Heart left ventricle (tissue), 16 donors: ENCODE data around the gene LSM4. TPM values are rescaled to one million over a fixed set of nuclear protein-coding genes. Genes with fewer than 3 reads are reported as not detected.
"Not testable (repeated sequence)": the region's sequence is repeated elsewhere in the genome, so short reads cannot be mapped to it uniquely, and the experiment has no call there.

Experiments
- ATAC-seq, 4 donors: fragments of 200-7000 bp; cut with Tn5 transposase; one replicate each; pipeline ENCODE4 v1.9.1; 2020 to 2022; ENCODE audit warnings: moderate library complexity in 4 of 4, mild to moderate bottlenecking in 3 of 4, moderate number of reproducible peaks in 1 of 4
- DNase-seq, 5 donors: peaks; one replicate each; pipeline ENCODE4 v3.0.0-alpha.2; 2020
- H3K27ac ChIP-seq, 12 donors: fragments of 200-600 bp; sonication (generic) in 4 of 12; one replicate each; pipeline versions ENCODE4 v1.5.0 to v1.8.0; 2016 to 2022; ENCODE audit warnings: mild to moderate bottlenecking in 2 of 12
- H3K27me3 ChIP-seq, 9 donors: fragments of 200-600 bp; sonication (generic) in 2 of 9; one replicate each; pipeline versions ENCODE4 v1.5.1 to v1.8.0; 2016 to 2022; ENCODE audit warnings: mild to moderate bottlenecking in 3 of 9
- H3K36me3 ChIP-seq, 9 donors: fragments of 200-600 bp; sonication (generic) in 2 of 9; one replicate each; pipeline versions ENCODE4 v1.5.0 to v1.8.0; 2018 to 2022; ENCODE audit warnings: mild to moderate bottlenecking in 2 of 9
- H3K4me1 ChIP-seq, 12 donors: fragments of 200-600 bp; sonication (generic) in 4 of 12; one replicate each; pipeline versions ENCODE4 v1.5.0 to v1.8.0; 2016 to 2022; ENCODE audit warnings: mild to moderate bottlenecking in 3 of 12
- H3K4me3 ChIP-seq, 12 donors: fragments of 200-600 bp; sonication (generic) in 4 of 12; one replicate each; pipeline versions ENCODE4 v1.5.0 to v1.8.0; 2017 to 2022; ENCODE audit warnings: mild to moderate bottlenecking in 9 of 12, moderate library complexity in 4 of 12
- H3K9me3 ChIP-seq, 12 donors: fragments of 200-600 bp; sonication (generic) in 4 of 12; one replicate each; pipeline versions ENCODE4 v1.5.0 to v1.8.0; 2016 to 2022; ENCODE audit warnings: mild to moderate bottlenecking in 1 of 12
- POLR2A ChIP-seq, 2 donors: fragments of 450-650 bp; IDR thresholded peaks; one replicate each; pipeline ENCODE4 v1.6.1; 2017; ENCODE audit warnings: antibody characterized with exemption in 2 of 2, mild to moderate bottlenecking in 2 of 2, moderate library complexity in 2 of 2
- WGBS, 4 donors: extraction: QIAGEN DNeasy Blood & Tissue Kit in 2 of 4; methylation state at CpG; one replicate each; pipeline versions ENCODE4 v1.1.5 to v1.1.7; 2013 to 2018; 5-methylcytosine and 5-hydroxymethylcytosine counted together
- intact Hi-C, 10 donors: fragments of 100-400 bp; cut with DNase I; formaldehyde crosslinking; loops; one replicate each; pipeline versions ENCODE4 v1.11.1 to v1.14.2; 2022
- polyA plus RNA-seq, 2 donors: library from polyadenylated mRNA; stranded (reverse); fragments of 200-250 nt; gene quantifications; one replicate each; pipeline ENCODE4 v1.2.3, GENCODE V29; 2013
- total RNA-seq, 9 donors: library from RNA; depleted of rRNA in 2 of 9; stranded (reverse); fragments of >200 nt in 2 of 9; fragmentation: NEBNext Ultra II Directional in 3 of 9; extraction: Animal tissue kit (Norgen Biotek cat#: 25700) in 3 of 9; gene quantifications; one replicate each; pipeline versions ENCODE4 v1.1.0 to v1.2.4, GENCODE V29; 2016 to 2023
- TF ChIP-seq, protein P1 (sequence below), 12 donors: fragments of 200-600 bp; sonication (generic) in 4 of 12; IDR thresholded peaks; one replicate each; pipeline versions ENCODE4 v1.5.0 to v1.8.0; 2018 to 2022; ENCODE audit warnings: antibody characterized with exemption in 12 of 12, mild to moderate bottlenecking in 5 of 12
- donor health status: ischemic (EF 13 %, LVEDD 7.1; RV severe dilation, severe dysfunction).
- donor health status: healthy with polysubstance abuse.
- donor health status: DM: no; HTN: yes; CAD: no.
- donor health status: DM: no; HTN: no; CAD: no.
- donor health status: ischemic (EF 25% LVEDD 6.9; RV normal size, moderate dysfunction).
- donor health status: ischemic (EF 25% LVEDD 5.7; RV mildly dilated, moderate dysfunction).
- donor health status: healthy.
- donor health status: DM: yes; HTN: yes; CAD: no.
- donor health status: ischemic (EF 35%, LVEDD 5.7; RV mildly dilated, moderate dysfunction).
- donor health status: nonischemic (EF 11% LVEDD 7.7; RV severe dilation, severe dysfunction).
- donor health status: DM: yes; HTN: yes; CAD: no.
- donor health status: PGD.
- donor health status: ischemic (EF 29% LVEDD 5.4; RV normal size, mild dysfunction).
- donor health status: nonischemic (EF 23%, LVEDD 6.1; RV moderate dilation, normal function).

LSM4 gene
- total and polyA plus RNA-seq, 11 donors, result 65.8 to 171 (median 104) TPM

GRCh38 chr19:18364826-18365528 is 42.1 kb upstream of the LSM4 start:
- peaks cover 0 to 33% (median 17%) of the 10 kb centered on the region in 12 donors for H3K4me1 ChIP-seq
- intact Hi-C loops, result no loop called here
- H3K36me3 ChIP-seq, result peaks cover 0 to 35% (median 25%) of the 10 kb centered on the region in 9 donors

DNA sequence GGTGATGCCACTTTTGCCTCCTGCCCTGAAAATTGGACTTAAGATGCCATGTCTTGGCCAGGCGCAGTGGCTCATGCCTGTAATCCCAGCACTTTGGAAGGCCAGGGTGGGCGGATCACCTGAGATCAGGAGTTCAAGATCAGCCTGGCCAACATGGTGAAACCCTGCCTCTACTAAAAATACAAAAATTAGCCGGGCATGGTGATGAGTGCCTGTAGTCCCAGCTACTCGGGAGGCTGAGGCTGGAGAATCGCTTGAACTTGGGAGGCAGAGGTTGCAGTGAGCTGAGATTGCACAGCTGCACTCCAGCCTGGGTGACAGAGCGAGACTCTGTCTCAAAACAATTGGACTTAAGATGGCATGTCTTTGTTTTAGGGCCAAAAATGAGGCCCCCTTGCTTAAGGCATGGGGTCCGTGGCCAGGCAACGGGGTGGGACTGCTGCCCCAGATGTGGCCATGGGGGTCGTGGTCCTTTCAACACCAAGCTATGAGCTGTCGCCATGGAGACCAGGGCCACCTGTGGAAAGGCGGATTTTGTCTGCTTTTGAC is 41.5 kb upstream of the LSM4 start:
- intact Hi-C loops, H3K9me3 ChIP-seq, H3K27me3 ChIP-seq: not testable (repeated sequence)
- 47 to 59% (median 52%) methylated on average over 11 of the region's 11 CpGs for WGBS, 4 donors
- Histone ChIP-seq H3K4me1 (peaks cover 0 to 33% (median 17%) of the 10 kb centered on the region in 12 donors), H3K4me3 (peak overlapping the region in 3 of 12 donors; percentile 2 to 28 (median 19)), H3K36me3 (peaks cover 0 to 42% (median 28%) of the 10 kb centered on the region in 9 donors), H3K27ac (peak overlapping the region; percentile 43 to 90 (median 78))
- ATAC-seq (peak in 2 of 4 donors; percentile 10 to 11), DNase-seq (peak in 1 of 5 donors; percentile 33)

More at GRCh38 chr19:18364826-18365528, 42.1 kb upstream of the LSM4 start:
- peak in 4 of 5 donors; percentile 70 to 85 (median 82) for DNase-seq
- 2 to 9% (median 7%) methylated on average over 12 to 15 of the region's 15 CpGs for WGBS, 4 donors
- H3K27me3 ChIP-seq, result no peaks in the 10 kb centered on the region
- H3K9me3 ChIP-seq, result no peaks in the 10 kb centered on the region
- peak overlapping the region in 3 of 12 donors; percentile 2 to 28 (median 19) for H3K4me3 ChIP-seq
- ATAC-seq, result peak; percentile 53 to 92 (median 72)
- no peak for TF ChIP-seq POLR2A (IDR thresholded peaks at IDR 0.05)
- TF ChIP-seq, protein P1, sequence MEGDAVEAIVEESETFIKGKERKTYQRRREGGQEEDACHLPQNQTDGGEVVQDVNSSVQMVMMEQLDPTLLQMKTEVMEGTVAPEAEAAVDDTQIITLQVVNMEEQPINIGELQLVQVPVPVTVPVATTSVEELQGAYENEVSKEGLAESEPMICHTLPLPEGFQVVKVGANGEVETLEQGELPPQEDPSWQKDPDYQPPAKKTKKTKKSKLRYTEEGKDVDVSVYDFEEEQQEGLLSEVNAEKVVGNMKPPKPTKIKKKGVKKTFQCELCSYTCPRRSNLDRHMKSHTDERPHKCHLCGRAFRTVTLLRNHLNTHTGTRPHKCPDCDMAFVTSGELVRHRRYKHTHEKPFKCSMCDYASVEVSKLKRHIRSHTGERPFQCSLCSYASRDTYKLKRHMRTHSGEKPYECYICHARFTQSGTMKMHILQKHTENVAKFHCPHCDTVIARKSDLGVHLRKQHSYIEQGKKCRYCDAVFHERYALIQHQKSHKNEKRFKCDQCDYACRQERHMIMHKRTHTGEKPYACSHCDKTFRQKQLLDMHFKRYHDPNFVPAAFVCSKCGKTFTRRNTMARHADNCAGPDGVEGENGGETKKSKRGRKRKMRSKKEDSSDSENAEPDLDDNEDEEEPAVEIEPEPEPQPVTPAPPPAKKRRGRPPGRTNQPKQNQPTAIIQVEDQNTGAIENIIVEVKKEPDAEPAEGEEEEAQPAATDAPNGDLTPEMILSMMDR (IDR thresholded peaks at IDR 0.05), result no peak
- peak overlapping the region; percentile 43 to 90 (median 78) for H3K27ac ChIP-seq

DNA sequence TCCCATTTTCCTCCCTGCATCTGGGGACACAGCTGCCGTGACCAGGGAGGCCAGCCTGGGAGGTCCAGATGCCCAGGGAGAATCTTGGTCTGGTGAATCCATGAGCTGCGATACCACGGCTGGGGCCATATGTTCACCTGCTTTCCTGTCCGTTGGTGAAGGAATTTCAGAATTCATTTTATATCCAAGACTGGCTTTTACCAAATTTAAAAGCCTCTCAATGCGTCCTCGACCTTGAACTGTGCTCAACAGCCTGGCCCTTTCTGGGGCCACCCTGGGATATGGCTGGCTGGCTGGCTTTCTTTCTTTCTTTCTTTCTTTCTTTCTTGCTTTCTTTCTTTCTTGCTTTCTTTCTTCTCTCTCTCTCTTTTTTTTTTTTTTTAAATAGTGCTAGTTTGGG is 40.9 kb upstream of the LSM4 start:
- TF ChIP-seq POLR2A (IDR thresholded peaks at IDR 0.05), result no peak
- TF ChIP-seq, protein P1 (IDR thresholded peaks at IDR 0.05), result no peak
- DNase-seq (no peak), ATAC-seq (no peak)
- H3K4me3 ChIP-seq, result no peak overlapping the region
- H3K4me1 ChIP-seq, result peaks cover 0 to 33% (median 17%) of the 10 kb centered on the region in 12 donors
- peak overlapping the region in 4 of 12 donors; percentile 69 to 90 (median 84) for H3K27ac ChIP-seq
- intact Hi-C loops, result no loop called here
- H3K9me3 ChIP-seq, result no peaks in the 10 kb centered on the region
- no peaks in the 10 kb centered on the region for H3K27me3 ChIP-seq
- WGBS, 4 donors, result 74 to 85% (median 80%) methylated on average over 6 of the region's 6 CpGs
- peaks cover 0 to 47% (median 34%) of the 10 kb centered on the region in 9 donors for H3K36me3 ChIP-seq

GRCh38 chr19:18362934-18363542 is 40.2 kb upstream of the LSM4 start:
- Histone ChIP-seq H3K27me3 (no peaks in the 10 kb centered on the region), H3K9me3 (no peaks in the 10 kb centered on the region), H3K27ac (peak overlapping the region in 2 of 12 donors; percentile 88 to 90), H3K36me3 (peaks cover 0 to 53% (median 41%) of the 10 kb centered on the region in 9 donors), H3K4me3 (no peak overlapping the region), H3K4me1 (peaks cover 0 to 33% (median 17%) of the 10 kb centered on the region in 12 donors)
- no peak for TF ChIP-seq POLR2A (IDR thresholded peaks at IDR 0.05)
- TF ChIP-seq, protein P1 (IDR thresholded peaks at IDR 0.05), result no peak
- intact Hi-C loops, result no loop called here
- ATAC-seq (no peak), DNase-seq (no peak)
- WGBS, 4 donors, result 94 to 98% (median 95%) methylated on average over 17 of the region's 17 CpGs
